Right atrium auricular region (tissue), 2 donors: ENCODE results near the gene STK10. TPM values are rescaled to one million over a fixed set of nuclear protein-coding genes. Genes with fewer than 3 reads are reported as not detected.

Experiments used
- DNase-seq: peaks from one replicate; pipeline ENCODE4 v3.0.0-alpha.2; 2019; ENCODE audit warnings: low spot score
- H3K27ac ChIP-seq, 2 donors: fragments of 200-600 bp; sonication (generic); 1 replicate in 1 of 2; 2 replicates in 1 of 2; pipeline ENCODE4 v1.5.1; 2016 to 2019
- H3K27me3 ChIP-seq, 2 donors: fragments of 200-600 bp; sonication (generic); one replicate each; pipeline versions ENCODE4 v1.5.1 to v1.6.0; 2017 to 2019
- H3K36me3 ChIP-seq: fragments of 200-600 bp; sonication (generic); one replicate; pipeline ENCODE4 v1.5.1; 2016
- H3K4me1 ChIP-seq, 2 donors: fragments of 200-600 bp; sonication (generic); one replicate each; pipeline versions ENCODE4 v1.5.1 to v1.6.0; 2017 to 2019
- H3K4me3 ChIP-seq, 2 donors: fragments of 200-600 bp; sonication (generic); 1 replicate in 1 of 2; 2 replicates in 1 of 2; pipeline ENCODE4 v1.5.1; 2017 to 2019; ENCODE audit warnings: mild to moderate bottlenecking in 1 of 2, moderate library complexity in 1 of 2
- H3K9me3 ChIP-seq, 2 donors: fragments of 200-600 bp; sonication (generic); one replicate each; pipeline ENCODE4 v1.5.1; 2019
- total RNA-seq, 2 donors: library from RNA; depleted of rRNA; stranded (reverse); fragments of >200 nt; gene quantifications; one replicate each; pipeline ENCODE4 v1.1.0, GENCODE V29; 2016
- TF ChIP-seq, protein P1 (sequence below), 2 donors: fragments of 200-600 bp; sonication (generic); IDR thresholded peaks; one replicate each; pipeline ENCODE4 v1.5.1; 2019; ENCODE audit warnings: antibody characterized with exemption in 2 of 2

Gene STK10
- total RNA-seq, 2 donors from 2014 or later, result 6.9 to 10.8 TPM

DNA sequence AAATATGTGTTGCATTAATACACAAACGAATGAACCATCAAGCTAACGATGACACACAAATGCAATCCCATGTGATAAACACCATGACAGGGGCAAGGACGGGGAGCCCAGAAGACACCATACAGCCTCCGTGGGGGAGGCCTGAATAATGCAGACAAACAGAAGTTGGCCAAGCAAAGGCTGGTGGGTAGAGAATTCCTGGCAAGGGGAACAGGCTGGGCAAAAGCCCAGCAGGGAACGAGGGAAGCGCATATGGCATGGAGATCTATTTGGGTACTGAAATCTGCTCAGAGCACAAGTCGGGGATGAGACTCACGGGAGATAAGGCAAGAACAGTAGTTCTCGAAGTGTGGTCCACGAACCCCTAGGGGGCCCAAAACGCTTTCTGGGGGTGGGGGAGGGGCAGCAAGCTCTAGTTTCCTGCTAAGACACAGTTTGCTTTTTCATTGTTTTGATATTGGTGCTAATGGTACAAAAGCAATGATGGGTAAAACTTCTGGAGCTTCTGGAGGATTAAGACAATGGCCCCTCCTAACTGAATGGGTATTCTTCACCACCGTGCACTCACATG, 138.7 kb downstream of the STK10 start:
- H3K4me3 ChIP-seq, result no peak overlapping the region
- DNase-seq, result no peak
- no peaks in the 10 kb centered on the region for H3K9me3 ChIP-seq
- H3K27ac ChIP-seq, result no peak overlapping the region
- H3K36me3 ChIP-seq, result peaks cover 9% of the 10 kb centered on the region
- H3K4me1 ChIP-seq, result peaks cover 0 to 12% of the 10 kb centered on the region in 2 donors
- H3K27me3 ChIP-seq, result no peaks in the 10 kb centered on the region
- TF ChIP-seq, protein P1, sequence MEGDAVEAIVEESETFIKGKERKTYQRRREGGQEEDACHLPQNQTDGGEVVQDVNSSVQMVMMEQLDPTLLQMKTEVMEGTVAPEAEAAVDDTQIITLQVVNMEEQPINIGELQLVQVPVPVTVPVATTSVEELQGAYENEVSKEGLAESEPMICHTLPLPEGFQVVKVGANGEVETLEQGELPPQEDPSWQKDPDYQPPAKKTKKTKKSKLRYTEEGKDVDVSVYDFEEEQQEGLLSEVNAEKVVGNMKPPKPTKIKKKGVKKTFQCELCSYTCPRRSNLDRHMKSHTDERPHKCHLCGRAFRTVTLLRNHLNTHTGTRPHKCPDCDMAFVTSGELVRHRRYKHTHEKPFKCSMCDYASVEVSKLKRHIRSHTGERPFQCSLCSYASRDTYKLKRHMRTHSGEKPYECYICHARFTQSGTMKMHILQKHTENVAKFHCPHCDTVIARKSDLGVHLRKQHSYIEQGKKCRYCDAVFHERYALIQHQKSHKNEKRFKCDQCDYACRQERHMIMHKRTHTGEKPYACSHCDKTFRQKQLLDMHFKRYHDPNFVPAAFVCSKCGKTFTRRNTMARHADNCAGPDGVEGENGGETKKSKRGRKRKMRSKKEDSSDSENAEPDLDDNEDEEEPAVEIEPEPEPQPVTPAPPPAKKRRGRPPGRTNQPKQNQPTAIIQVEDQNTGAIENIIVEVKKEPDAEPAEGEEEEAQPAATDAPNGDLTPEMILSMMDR (IDR thresholded peaks at IDR 0.05), result no peak

- DNase-seq, result no peak
- H3K4me1 ChIP-seq, result peaks cover 0 to 12% of the 10 kb centered on the region in 2 donors
- H3K27me3 ChIP-seq, result no peaks in the 10 kb centered on the region
- TF ChIP-seq, protein P1 (IDR thresholded peaks at IDR 0.05), result no peak
- H3K4me3 ChIP-seq, result no peak overlapping the region
- peaks cover 14% of the 10 kb centered on the region for H3K36me3 ChIP-seq
- H3K9me3 ChIP-seq, result no peaks in the 10 kb centered on the region
- no peak overlapping the region for H3K27ac ChIP-seq
Measured at GRCh38 chr5:172048539-172049101, 139.4 kb downstream of the STK10 start.

GRCh38 chr5:172048170-172048422, 139.9 kb downstream of the STK10 start:
- Histone ChIP-seq H3K27me3 (no peaks in the 10 kb centered on the region), H3K27ac (no peak overlapping the region), H3K36me3 (peaks cover 15% of the 10 kb centered on the region)

DNA sequence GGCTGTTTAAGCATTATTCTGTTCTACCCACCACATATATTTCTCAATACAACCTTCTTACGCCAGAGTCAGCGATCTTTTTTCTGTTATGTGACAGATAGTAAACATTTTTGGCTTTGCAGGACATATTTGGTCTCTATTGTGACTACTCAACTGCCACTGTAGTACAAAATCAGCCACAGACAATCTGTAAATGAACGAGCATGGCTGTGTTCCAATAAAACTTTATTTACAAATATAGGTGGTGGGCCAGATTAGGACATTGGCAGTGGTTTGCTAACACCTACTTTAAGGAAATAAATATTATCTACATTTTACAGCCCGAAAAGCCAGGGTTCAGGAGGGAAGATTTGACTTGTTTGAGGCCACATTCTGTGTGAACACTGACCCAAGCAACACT, 141.4 kb downstream of the STK10 start:
- no peak for DNase-seq
- TF ChIP-seq, protein P1 (IDR thresholded peaks at IDR 0.05), result no peak
- Histone ChIP-seq H3K4me3 (no peak overlapping the region), H3K4me1 (peaks cover 0 to under 1% of the 10 kb centered on the region in 2 donors), H3K27ac (no peak overlapping the region), H3K9me3 (no peaks in the 10 kb centered on the region), H3K36me3 (peaks cover 15% of the 10 kb centered on the region), H3K27me3 (no peaks in the 10 kb centered on the region)

More at GRCh38 chr5:172048170-172048422, 139.9 kb downstream of the STK10 start:
- Histone ChIP-seq H3K4me1 (peaks cover 0 to 12% of the 10 kb centered on the region in 2 donors), H3K4me3 (no peak overlapping the region), H3K9me3 (no peaks in the 10 kb centered on the region)
- TF ChIP-seq, protein P1 (IDR thresholded peaks at IDR 0.05), result no peak
- DNase-seq, result no peak

GRCh38 chr5:172045315-172045632, 142.8 kb downstream of the STK10 start:
- Histone ChIP-seq H3K27me3 (no peaks in the 10 kb centered on the region), H3K27ac (no peak overlapping the region), H3K9me3 (no peaks in the 10 kb centered on the region), H3K4me1 (peaks cover 0 to 2% of the 10 kb centered on the region in 2 donors), H3K36me3 (peaks cover 15% of the 10 kb centered on the region), H3K4me3 (no peak overlapping the region)
- DNase-seq, result no peak
- TF ChIP-seq, protein P1 (IDR thresholded peaks at IDR 0.05), result no peak
